ENCODE data around the gene COX4I1. TPM values are rescaled to one million over a fixed set of nuclear protein-coding genes. Genes with fewer than 3 reads are reported as not detected.

The COX4I1 gene
- total RNA-seq, 1 experiment from 2014 or later, result 417 TPM

DNA sequence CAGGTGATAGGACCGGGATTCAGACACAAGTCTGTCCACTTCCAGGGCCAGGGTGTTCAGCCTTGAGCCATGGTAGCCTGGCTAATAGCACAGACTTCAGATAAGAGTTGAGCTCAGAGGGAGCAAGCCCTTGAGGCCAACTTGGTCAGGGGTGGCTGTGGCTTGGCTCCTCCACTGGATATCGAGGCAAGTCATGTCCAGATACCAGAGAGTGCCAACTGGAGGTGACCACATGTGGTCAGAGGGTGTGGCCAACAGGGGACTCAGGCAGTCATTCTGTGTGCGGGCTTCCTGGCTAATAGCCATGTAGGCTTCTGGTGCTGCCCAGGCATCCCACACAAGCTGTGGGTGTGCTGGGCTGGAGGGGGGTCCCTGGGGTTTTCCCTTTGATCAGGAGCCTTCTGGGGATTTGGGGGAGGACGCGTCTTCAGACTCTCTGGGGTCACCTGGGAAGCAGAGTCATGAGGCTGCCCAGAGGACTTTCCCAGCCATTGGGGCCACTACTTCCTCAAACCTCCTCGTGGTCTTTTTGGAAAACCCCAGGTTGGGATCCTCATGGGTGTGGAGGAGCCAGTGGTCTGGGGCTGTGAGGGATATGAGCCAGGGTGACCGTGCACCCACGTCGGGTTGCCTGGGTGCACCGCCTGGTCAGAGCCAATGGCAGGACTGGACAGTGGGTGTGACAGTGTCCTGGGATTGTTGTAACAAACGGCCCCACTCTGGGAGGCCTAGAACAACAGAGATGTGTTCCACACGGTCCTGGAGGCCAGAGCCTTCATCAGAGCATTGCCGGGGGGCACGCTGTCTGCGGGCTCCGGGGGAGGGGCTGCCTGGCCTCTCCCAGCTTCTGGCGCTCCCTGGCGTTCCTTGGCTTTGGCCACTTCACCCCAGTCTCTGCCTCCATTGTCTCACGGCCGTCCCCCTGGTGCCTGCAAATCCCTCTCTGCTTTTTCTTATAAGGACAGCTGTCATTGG lies 25.0 kb downstream of the COX4I1 start:
- Histone ChIP-seq H2AFZ (ENCODE audit: low read length) (no peak overlapping the region), H3K4me2 (ENCODE audit: low read depth, low read length, poor library complexity, severe bottlenecking) (no peak overlapping the region), H3K9me3 (ENCODE audit: low read length) (no peaks in the 10 kb centered on the region), H3K4me1 (ENCODE audit: low read length) (peaks cover 14% of the 10 kb centered on the region), H3K27me3 (ENCODE audit: low read length) (no peaks in the 10 kb centered on the region), H3K36me3 (ENCODE audit: insufficient read depth, low read length) (no peaks in the 10 kb centered on the region), H3K4me3 (ENCODE audit: low read length) (no peak overlapping the region), H4K20me1 (ENCODE audit: insufficient read depth, low read depth, low read length) (no peaks in the 10 kb centered on the region), H3K9me2 (replicated peaks; ENCODE audit: insufficient read depth, low read length) (no peaks in the 10 kb centered on the region), H3K79me2 (ENCODE audit: low read length) (no peaks in the 10 kb centered on the region), H3K27ac (ENCODE audit: low read length) (no peak overlapping the region), H3K9ac (ENCODE audit: low read length) (no peak overlapping the region)
- no peak for DNase-seq

DNA sequence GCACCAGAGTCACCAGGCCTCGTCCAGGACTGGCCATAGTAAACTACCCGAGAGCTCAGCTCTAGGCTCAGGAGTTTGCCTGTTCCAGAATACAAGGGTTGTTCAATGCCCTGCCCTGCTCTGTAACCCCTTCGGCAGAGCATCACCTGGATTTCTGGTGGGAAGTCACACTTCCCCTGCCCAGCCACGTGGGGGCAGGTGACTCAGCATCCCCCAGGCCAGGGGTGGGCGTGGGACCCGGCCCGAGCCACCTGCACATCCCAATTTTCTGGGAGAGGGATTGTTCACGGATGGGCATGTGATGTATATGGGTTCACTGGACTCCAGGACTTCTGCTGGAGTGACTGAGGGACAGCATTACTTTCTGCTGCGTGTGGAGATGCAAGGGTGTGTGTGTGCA lies 25.8 kb downstream of the COX4I1 start:
- Histone ChIP-seq H3K27ac (ENCODE audit: low read length) (no peak overlapping the region), H2AFZ (ENCODE audit: low read length) (no peak overlapping the region), H3K9me2 (replicated peaks; ENCODE audit: insufficient read depth, low read length) (no peaks in the 10 kb centered on the region), H3K4me2 (ENCODE audit: low read depth, low read length, poor library complexity, severe bottlenecking) (no peak overlapping the region), H4K20me1 (ENCODE audit: insufficient read depth, low read depth, low read length) (no peaks in the 10 kb centered on the region), H3K27me3 (ENCODE audit: low read length) (no peaks in the 10 kb centered on the region), H3K9me3 (ENCODE audit: low read length) (no peaks in the 10 kb centered on the region), H3K9ac (ENCODE audit: low read length) (no peak overlapping the region), H3K4me1 (ENCODE audit: low read length) (peaks cover 14% of the 10 kb centered on the region), H3K36me3 (ENCODE audit: insufficient read depth, low read length) (no peaks in the 10 kb centered on the region), H3K79me2 (ENCODE audit: low read length) (no peaks in the 10 kb centered on the region), H3K4me3 (ENCODE audit: low read length) (no peak overlapping the region)
- DNase-seq, result no peak

DNA sequence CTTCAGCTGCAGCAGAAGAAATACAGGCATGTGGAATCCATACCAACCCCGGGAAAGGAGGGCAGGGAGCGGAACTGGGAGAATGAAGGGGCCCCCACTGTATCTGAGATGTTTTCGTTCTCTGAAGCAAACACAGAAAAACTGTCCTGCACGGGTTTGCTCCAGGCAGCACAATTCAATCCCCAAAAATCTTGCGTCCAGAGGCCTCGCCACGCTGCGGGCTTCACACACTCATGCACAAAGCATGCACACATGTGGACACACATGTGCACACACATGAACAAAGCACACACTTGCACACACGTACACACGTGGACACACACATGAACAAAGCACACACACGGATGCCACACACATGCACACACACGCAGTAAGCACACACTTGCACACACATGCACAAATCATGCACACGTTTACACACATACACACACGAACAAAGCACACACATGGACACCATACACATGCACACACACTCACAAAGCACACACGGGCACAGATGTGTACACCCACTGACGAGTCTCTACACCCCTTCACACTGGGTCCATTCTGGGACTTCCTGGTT lies 27.3 kb downstream of the COX4I1 start:
- Histone ChIP-seq H3K79me2 (ENCODE audit: low read length) (no peaks in the 10 kb centered on the region), H3K9me2 (replicated peaks; ENCODE audit: insufficient read depth, low read length) (no peaks in the 10 kb centered on the region), H3K4me3 (ENCODE audit: low read length) (no peak overlapping the region), H3K27ac (ENCODE audit: low read length) (no peak overlapping the region), H3K4me1 (ENCODE audit: low read length) (peaks cover 10% of the 10 kb centered on the region), H3K27me3 (ENCODE audit: low read length) (no peaks in the 10 kb centered on the region), H3K9me3 (ENCODE audit: low read length) (no peaks in the 10 kb centered on the region), H2AFZ (ENCODE audit: low read length) (no peak overlapping the region), H3K36me3 (ENCODE audit: insufficient read depth, low read length) (no peaks in the 10 kb centered on the region), H4K20me1 (ENCODE audit: insufficient read depth, low read depth, low read length) (no peaks in the 10 kb centered on the region), H3K4me2 (ENCODE audit: low read depth, low read length, poor library complexity, severe bottlenecking) (no peak overlapping the region), H3K9ac (ENCODE audit: low read length) (no peak overlapping the region)
- no peak for DNase-seq

DNA sequence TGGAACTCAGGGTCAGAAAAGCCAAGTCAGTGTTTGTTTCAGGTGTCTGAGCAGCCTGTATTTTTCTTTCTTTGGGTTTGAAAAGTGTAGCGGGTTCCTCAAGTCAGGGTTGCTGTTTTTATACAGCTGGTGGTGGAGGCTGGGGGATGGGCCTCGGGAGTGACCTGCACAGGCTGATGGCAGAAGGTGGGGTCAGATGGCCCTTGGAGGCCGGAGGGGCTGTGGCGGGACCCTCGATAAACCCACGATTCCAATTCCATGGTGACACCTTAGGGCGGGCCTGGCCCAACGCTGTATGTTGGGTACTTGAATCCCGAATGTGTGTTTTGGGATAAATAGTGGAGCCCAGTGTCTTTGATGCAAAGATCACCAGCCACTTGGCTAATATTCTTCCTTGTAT lies 28.7 kb downstream of the COX4I1 start:
- Histone ChIP-seq H3K4me3 (ENCODE audit: low read length) (no peak overlapping the region), H3K27me3 (ENCODE audit: low read length) (no peaks in the 10 kb centered on the region), H3K79me2 (ENCODE audit: low read length) (no peaks in the 10 kb centered on the region), H4K20me1 (ENCODE audit: insufficient read depth, low read depth, low read length) (no peaks in the 10 kb centered on the region), H3K4me2 (ENCODE audit: low read depth, low read length, poor library complexity, severe bottlenecking) (no peak overlapping the region), H3K9me2 (replicated peaks; ENCODE audit: insufficient read depth, low read length) (no peaks in the 10 kb centered on the region), H3K4me1 (ENCODE audit: low read length) (peaks cover 15% of the 10 kb centered on the region), H3K27ac (ENCODE audit: low read length) (no peak overlapping the region), H3K36me3 (ENCODE audit: insufficient read depth, low read length) (no peaks in the 10 kb centered on the region), H3K9me3 (ENCODE audit: low read length) (no peaks in the 10 kb centered on the region), H3K9ac (ENCODE audit: low read length) (no peak overlapping the region), H2AFZ (ENCODE audit: low read length) (no peak overlapping the region)
- no peak for DNase-seq

DNA sequence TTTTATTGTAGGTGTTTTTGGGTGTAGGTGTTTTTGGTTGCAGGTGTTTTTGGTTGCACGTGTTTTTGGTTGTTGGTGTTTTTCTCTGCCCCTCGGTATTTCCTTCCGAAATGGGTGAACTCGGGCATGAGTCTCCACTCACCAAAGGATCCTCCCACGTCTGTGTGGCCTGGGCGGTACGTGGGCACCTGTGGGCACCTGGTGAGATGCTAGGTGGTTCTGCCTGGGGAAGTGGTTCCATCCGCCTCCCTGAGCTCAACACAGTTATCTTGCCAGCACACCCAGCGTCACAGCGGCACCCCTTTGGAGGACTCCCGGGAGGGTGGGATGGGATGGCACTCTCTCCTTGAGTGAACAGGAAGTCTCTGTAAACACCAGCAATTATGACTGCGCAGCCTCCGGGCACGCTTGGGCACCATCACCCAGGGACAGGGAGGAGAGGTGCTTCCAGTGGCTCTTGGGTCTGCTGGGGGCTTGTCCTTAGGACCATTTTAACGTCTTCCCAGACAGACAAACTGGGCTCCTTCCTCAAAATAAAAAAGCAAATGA lies 29.8 kb downstream of the COX4I1 start:
- no peak overlapping the region for H3K9ac ChIP-seq (ENCODE audit: low read length)
- no peak for DNase-seq
- no peaks in the 10 kb centered on the region for H4K20me1 ChIP-seq (ENCODE audit: insufficient read depth, low read depth, low read length)
- no peak overlapping the region for H3K4me2 ChIP-seq (ENCODE audit: low read depth, low read length, poor library complexity, severe bottlenecking)
- H3K27ac ChIP-seq (ENCODE audit: low read length), result no peak overlapping the region
- no peaks in the 10 kb centered on the region for H3K9me3 ChIP-seq (ENCODE audit: low read length)
- H3K4me3 ChIP-seq (ENCODE audit: low read length), result no peak overlapping the region
- no peak overlapping the region for H2AFZ ChIP-seq (ENCODE audit: low read length)
- H3K9me2 ChIP-seq (replicated peaks; ENCODE audit: insufficient read depth, low read length), result no peaks in the 10 kb centered on the region
- H3K79me2 ChIP-seq (ENCODE audit: low read length), result no peaks in the 10 kb centered on the region
- no peaks in the 10 kb centered on the region for H3K27me3 ChIP-seq (ENCODE audit: low read length)
- no peaks in the 10 kb centered on the region for H3K36me3 ChIP-seq (ENCODE audit: insufficient read depth, low read length)
- H3K4me1 ChIP-seq (ENCODE audit: low read length), result peaks cover 21% of the 10 kb centered on the region

DNA sequence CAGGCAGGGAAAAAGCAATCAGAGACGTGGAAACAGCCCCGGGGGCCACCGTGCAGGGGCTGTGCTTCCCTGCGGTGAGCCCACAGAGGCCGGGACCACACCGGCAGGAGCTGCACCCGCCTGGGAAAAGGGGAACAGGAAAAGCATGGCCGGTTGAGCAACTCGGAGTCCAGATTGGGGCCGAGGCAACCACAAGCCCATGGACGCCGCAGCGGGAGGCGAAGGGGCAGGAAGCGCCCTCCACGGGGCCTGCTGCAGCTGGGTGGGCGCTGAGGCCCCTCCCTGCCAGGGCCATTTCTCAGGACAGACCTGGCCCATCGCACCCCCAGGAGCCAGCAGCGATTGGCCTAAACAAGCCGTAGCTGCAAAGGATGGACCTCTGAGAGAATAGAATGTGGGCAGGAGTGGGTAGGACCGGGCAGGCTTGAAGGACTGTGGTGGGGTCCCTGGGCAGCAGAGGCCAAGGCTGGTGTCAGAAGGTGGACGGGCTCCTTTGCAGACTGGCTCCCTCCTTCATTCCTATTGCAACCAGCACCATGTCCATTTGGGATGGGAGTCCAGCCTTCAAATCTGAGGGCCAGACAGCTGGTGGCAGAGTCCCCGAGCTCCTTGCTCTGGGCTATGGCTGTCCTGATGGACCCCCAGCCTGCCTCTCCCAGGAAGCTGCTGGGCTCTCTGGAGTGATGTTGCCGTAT lies 30.4 kb downstream of the COX4I1 start:
- Histone ChIP-seq H3K9me3 (ENCODE audit: low read length) (no peaks in the 10 kb centered on the region), H3K9me2 (replicated peaks; ENCODE audit: insufficient read depth, low read length) (no peaks in the 10 kb centered on the region), H2AFZ (ENCODE audit: low read length) (no peak overlapping the region), H3K27me3 (ENCODE audit: low read length) (no peaks in the 10 kb centered on the region), H3K4me3 (ENCODE audit: low read length) (no peak overlapping the region), H3K4me1 (ENCODE audit: low read length) (peaks cover 21% of the 10 kb centered on the region), H3K9ac (ENCODE audit: low read length) (no peak overlapping the region), H3K4me2 (ENCODE audit: low read depth, low read length, poor library complexity, severe bottlenecking) (no peak overlapping the region), H3K79me2 (ENCODE audit: low read length) (no peaks in the 10 kb centered on the region), H3K36me3 (ENCODE audit: insufficient read depth, low read length) (no peaks in the 10 kb centered on the region), H4K20me1 (ENCODE audit: insufficient read depth, low read depth, low read length) (no peaks in the 10 kb centered on the region), H3K27ac (ENCODE audit: low read length) (no peak overlapping the region)
- DNase-seq, result no peak

DNA sequence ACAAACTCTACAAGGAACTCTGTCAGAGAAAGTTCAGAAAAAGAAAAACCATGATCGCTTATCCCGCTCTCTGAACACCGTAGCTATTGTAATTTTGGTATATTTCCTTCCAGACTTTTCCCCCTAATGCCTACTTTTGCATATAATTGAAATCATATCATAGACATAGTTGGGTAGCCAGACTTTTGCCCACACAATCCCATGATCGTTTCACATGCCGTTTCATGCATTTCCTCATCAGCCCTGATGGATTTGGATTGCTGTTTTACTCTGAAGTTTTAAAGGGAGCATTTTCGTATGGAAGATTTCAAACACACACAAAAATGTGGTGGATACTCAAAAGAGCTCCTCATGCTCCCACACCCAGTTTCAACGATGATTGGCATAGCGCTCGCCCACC lies 31.3 kb downstream of the COX4I1 start:
- H3K4me3 ChIP-seq (ENCODE audit: low read length), result no peak overlapping the region
- no peak for DNase-seq
- H3K27me3 ChIP-seq (ENCODE audit: low read length), result no peaks in the 10 kb centered on the region
- H3K79me2 ChIP-seq (ENCODE audit: low read length), result no peaks in the 10 kb centered on the region
- no peak overlapping the region for H3K27ac ChIP-seq (ENCODE audit: low read length)
- no peaks in the 10 kb centered on the region for H3K9me2 ChIP-seq (replicated peaks; ENCODE audit: insufficient read depth, low read length)
- no peak overlapping the region for H2AFZ ChIP-seq (ENCODE audit: low read length)
- no peaks in the 10 kb centered on the region for H3K9me3 ChIP-seq (ENCODE audit: low read length)
- H3K4me2 ChIP-seq (ENCODE audit: low read depth, low read length, poor library complexity, severe bottlenecking), result no peak overlapping the region
- H4K20me1 ChIP-seq (ENCODE audit: insufficient read depth, low read depth, low read length), result no peaks in the 10 kb centered on the region
- no peak overlapping the region for H3K9ac ChIP-seq (ENCODE audit: low read length)
- peaks cover 23% of the 10 kb centered on the region for H3K4me1 ChIP-seq (ENCODE audit: low read length)
- H3K36me3 ChIP-seq (ENCODE audit: insufficient read depth, low read length), result no peaks in the 10 kb centered on the region
